HFF-Myc (cell line): ENCODE data around the gene DMAC2L.

Source experiments
- DNase-seq: peaks from one replicate; pipeline ENCODE4 v3.0.0-alpha.2; 2011; ENCODE audit warnings: low read depth; ENCODE audit errors: extremely low read depth
- H3K4me3 ChIP-seq: replicated peaks from 2 replicates; pipeline ENCODE4 v1.5.1; 2011; ENCODE audit warnings: low read depth, mild to moderate bottlenecking, control low read depth, low read length
- TF ChIP-seq, protein P1 (sequence below): IDR thresholded peaks from 2 replicates; pipeline ENCODE4 v1.5.1; 2012; ENCODE audit warnings: mild to moderate bottlenecking, low read depth, low read length, control low read depth; ENCODE audit errors: missing control alignments

Gene DMAC2L

GRCh38 chr14:50343434-50343833 is 31.3 kb downstream of the DMAC2L start:
- no peak overlapping the region for H3K4me3 ChIP-seq
- TF ChIP-seq, protein P1, sequence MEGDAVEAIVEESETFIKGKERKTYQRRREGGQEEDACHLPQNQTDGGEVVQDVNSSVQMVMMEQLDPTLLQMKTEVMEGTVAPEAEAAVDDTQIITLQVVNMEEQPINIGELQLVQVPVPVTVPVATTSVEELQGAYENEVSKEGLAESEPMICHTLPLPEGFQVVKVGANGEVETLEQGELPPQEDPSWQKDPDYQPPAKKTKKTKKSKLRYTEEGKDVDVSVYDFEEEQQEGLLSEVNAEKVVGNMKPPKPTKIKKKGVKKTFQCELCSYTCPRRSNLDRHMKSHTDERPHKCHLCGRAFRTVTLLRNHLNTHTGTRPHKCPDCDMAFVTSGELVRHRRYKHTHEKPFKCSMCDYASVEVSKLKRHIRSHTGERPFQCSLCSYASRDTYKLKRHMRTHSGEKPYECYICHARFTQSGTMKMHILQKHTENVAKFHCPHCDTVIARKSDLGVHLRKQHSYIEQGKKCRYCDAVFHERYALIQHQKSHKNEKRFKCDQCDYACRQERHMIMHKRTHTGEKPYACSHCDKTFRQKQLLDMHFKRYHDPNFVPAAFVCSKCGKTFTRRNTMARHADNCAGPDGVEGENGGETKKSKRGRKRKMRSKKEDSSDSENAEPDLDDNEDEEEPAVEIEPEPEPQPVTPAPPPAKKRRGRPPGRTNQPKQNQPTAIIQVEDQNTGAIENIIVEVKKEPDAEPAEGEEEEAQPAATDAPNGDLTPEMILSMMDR, result no peak
- no peak for DNase-seq

DNA sequence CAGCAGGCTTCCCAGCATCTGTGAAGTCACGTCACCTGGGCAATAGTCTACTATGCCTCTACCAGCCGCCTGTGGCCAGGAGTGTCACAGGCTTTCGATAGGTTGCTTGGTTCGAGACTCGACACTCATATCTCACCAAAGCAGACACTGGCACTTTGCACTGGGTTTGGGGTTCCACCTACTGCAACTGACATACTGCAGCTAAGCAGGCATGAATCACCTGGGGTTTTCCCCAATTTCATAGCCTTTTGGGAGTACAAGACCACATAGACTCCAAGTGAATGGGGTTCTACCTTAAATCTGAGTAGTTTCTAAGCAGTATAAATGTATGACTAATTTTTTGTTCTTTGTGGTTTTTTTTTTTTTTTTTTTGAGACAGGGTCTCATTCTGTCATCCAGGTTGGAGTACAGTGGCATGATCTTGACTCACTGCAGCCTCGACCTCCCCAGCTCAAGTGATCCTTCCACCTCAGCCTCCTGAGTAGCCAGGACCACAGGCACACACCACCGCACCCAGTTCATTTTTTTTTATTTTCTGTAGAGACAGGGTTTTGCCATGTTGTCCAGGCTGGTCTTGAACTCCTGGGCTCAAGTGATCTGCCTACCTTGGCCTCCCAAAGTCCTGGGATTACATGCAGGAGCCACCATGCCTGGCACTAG is 32.1 kb downstream of the DMAC2L start:
- DNase-seq, result no peak
- TF ChIP-seq, protein P1, result no peak

GRCh38 chr14:50344876-50345563 is 32.9 kb downstream of the DMAC2L start:
- TF ChIP-seq, protein P1, result no peak
- H3K4me3 ChIP-seq, result no peak overlapping the region
- no peak for DNase-seq

More for the DNA sequence above, 32.1 kb downstream of the DMAC2L start:
- no peak overlapping the region for H3K4me3 ChIP-seq

DNA sequence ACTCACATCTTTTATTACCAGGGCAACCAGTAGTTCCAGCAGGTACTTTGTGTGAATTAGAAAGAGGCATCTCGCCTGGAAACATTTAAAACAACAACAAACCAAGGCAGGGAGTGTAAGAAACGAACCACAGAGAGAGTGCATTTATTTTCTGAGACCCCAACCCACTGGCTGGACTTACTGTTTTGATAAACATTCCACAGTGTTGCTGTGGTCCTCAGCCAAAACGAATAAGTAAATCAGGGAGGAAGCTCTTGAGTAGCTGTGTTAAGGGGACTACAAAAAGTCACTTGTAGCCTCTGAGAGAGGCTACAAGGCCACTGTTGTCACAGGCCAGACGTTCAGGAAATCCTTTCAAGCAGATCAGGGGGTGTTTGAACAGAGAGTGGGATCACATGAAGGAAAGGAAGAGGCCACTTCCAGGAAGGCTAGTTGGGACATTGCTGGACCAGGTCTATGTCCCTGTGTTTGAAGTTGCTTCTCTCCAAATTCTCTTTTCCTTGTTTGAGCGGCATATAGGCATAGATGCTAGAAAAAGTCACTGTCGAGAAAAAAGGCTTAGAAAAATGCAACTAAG is 33.8 kb downstream of the DMAC2L start:
- H3K4me3 ChIP-seq, result no peak overlapping the region
- TF ChIP-seq, protein P1, result no peak
- DNase-seq, result no peak

DNA sequence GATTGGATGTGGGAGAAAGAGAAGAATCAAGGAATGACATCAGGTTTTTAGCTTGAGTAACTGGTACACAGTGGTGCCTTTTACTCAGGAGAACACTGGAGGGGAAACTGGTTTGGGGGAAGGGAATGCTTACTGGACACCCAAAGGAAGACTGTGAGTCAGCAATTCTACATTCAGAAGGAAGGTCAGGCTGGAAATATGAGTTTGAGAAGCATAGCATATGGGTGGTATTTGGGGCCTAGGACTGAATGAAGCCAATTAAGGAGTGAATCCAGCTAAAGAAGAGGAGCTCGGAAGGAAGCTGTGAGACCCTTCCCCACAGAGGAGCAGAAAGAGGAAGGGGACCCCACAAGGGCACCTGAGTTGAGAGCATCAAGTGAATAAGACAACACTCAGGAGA is 35.4 kb downstream of the DMAC2L start:
- TF ChIP-seq, protein P1, result no peak
- no peak overlapping the region for H3K4me3 ChIP-seq
- DNase-seq, result no peak

DNA sequence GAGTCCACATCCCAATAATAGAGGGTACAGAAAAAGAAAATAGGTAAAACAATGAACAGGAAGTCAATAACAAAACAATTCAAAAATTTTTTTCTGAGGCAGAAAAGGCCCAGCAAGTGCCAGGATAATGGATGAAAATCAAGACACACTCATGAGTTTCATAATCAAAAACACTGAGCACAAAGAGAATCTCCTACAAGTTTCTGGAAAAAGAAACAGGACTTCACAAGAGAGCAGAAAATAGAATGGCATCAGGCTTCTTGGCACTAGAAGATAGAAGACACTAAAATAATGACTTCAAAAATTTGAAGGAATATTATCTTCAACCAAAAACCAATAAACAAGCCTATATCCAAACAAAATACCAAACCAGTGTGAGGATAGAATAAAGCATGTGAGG is 36.8 kb downstream of the DMAC2L start:
- no peak for DNase-seq
- H3K4me3 ChIP-seq, result no peak overlapping the region
- TF ChIP-seq, protein P1, result no peak
